OCI-LY7 (cell line): ENCODE data around the gene SLC25A24. TPM values are rescaled to one million over a fixed set of nuclear protein-coding genes. Genes with fewer than 3 reads are reported as not detected.
"Not testable (repeated sequence)": the region's sequence is repeated elsewhere in the genome, so short reads cannot be mapped to it uniquely, and the experiment has no call there.

Experiments used
- BruUV-seq: library from RNA; stranded (reverse); fragments of 400-500 nt; replicated peaks from 2 replicates; lab custom pipeline; 2021; lab: Mats Ljungman, UMichigan
- CTCF ChIA-PET: fragments of 300-600 bp; sonication (Branson Sonifier 250); formaldehyde crosslinking; loops from one replicate; lab custom pipeline; 2022; ENCODE audit warnings: antibody characterized with exemption; ENCODE audit not compliant: unreplicated experiment; lab: Charles Lee
- POLR2A ChIA-PET: fragments of 300-600 bp; sonication (Branson Sonifier 250); formaldehyde crosslinking; loops from one replicate; lab custom pipeline; 2022; ENCODE audit warnings: antibody characterized with exemption; lab: Charles Lee
- DNase-seq: peaks from one replicate; pipeline ENCODE4 v3.0.0-alpha.2; 2015; ENCODE audit warnings: low spot score
- H2AFZ ChIP-seq: fragments of 200-600 bp; sonication (generic), shearing (Covaris generic); 2 replicates; pipeline ENCODE4 v1.6.1; 2014; ENCODE audit warnings: mild to moderate bottlenecking, antibody characterized with exemption, low read length, moderate library complexity
- H3K27ac ChIP-seq: fragments of 200-600 bp; sonication (generic); 2 replicates; pipeline ENCODE4 v1.5.1; 2014; ENCODE audit warnings: mixed run types, low read depth, mild to moderate bottlenecking, moderate library complexity, low read length, inconsistent platforms; ENCODE audit not compliant: poor library complexity, severe bottlenecking
- H3K36me3 ChIP-seq: fragments of 200-600 bp; sonication (generic); 2 replicates; pipeline ENCODE4 v1.6.1; 2014; ENCODE audit warnings: mild to moderate bottlenecking, antibody characterized with exemption, low read length, moderate library complexity, mixed read lengths; ENCODE audit not compliant: insufficient read depth
- H3K4me1 ChIP-seq: fragments of 200-600 bp; sonication (generic); 2 replicates; pipeline ENCODE4 v1.5.1; 2014; ENCODE audit warnings: mild to moderate bottlenecking, low read length; ENCODE audit not compliant: insufficient read depth, poor library complexity, severe bottlenecking
- H3K4me2 ChIP-seq: fragments of 200-600 bp; sonication (generic); 2 replicates; pipeline ENCODE4 v1.6.1; 2014; ENCODE audit warnings: mild to moderate bottlenecking, low read length
- H3K4me3 ChIP-seq: fragments of 200-600 bp; sonication (generic); 2 replicates; pipeline ENCODE4 v1.5.1; 2014; ENCODE audit warnings: mild to moderate bottlenecking, low read depth, low read length; ENCODE audit not compliant: poor library complexity, severe bottlenecking
- H3K79me2 ChIP-seq: fragments of 200-600 bp; sonication (generic); 2 replicates; pipeline ENCODE4 v1.6.1; 2016; ENCODE audit warnings: low read depth, mild to moderate bottlenecking, low read length, moderate library complexity, mixed read lengths; ENCODE audit not compliant: insufficient read depth
- H3K9me2 ChIP-seq: fragments of 200-600 bp; sonication (generic); 2 replicates; pipeline ENCODE4 v1.6.1; 2016; ENCODE audit warnings: mild to moderate bottlenecking, low read length, mixed read lengths; ENCODE audit not compliant: insufficient read depth
- H3K9me3 ChIP-seq: fragments of 200-600 bp; sonication (generic); 2 replicates; pipeline ENCODE4 v1.6.1; 2014; ENCODE audit warnings: mild to moderate bottlenecking, mixed run types, low read length, mixed read lengths
- H4K20me1 ChIP-seq: fragments of 200-600 bp; sonication (generic); 2 replicates; pipeline ENCODE4 v1.6.1; 2014; ENCODE audit warnings: mild to moderate bottlenecking, antibody characterized with exemption, low read length, moderate library complexity, mixed read lengths; ENCODE audit not compliant: insufficient read depth
- CTCF ChIP-seq: fragments of 200-600 bp; sonication (generic); conservative IDR thresholded peaks from 2 replicates; pipeline ENCODE4 v1.5.1; 2014; ENCODE audit warnings: mild to moderate bottlenecking, antibody characterized with exemption, low read length, moderate library complexity, mixed read lengths
- EZH2phosphoT487 ChIP-seq: fragments of 200-600 bp; sonication (generic); IDR thresholded peaks from 2 replicates; pipeline ENCODE4 v1.6.1; 2018; ENCODE audit warnings: low read depth, borderline replicate concordance, mild to moderate bottlenecking, mixed run types, antibody characterized with exemption, low read length, moderate library complexity, mixed read lengths
- intact Hi-C: fragments of 100-400 bp; cut with micrococcal nuclease; formaldehyde crosslinking; loops from one replicate; pipeline ENCODE4 v1.10.0; 2022; ENCODE audit not compliant: unreplicated experiment
- total RNA-seq, 2 experiments: library from RNA; depleted of rRNA in 1 of 2; stranded (reverse); fragments of >200 nt in 1 of 2; shearing (Covaris generic) in 1 of 2; gene quantifications; 2 replicates each; pipeline ENCODE4 v1.2.3, GENCODE V29; 2014 to 2022

SLC25A24 gene
- total RNA-seq, 2 experiments from 2014 or later, result not detected

GRCh38 chr1:108179018-108179417, 21.1 kb downstream of the SLC25A24 start:
- intact Hi-C loops, result no loop called here
- Histone ChIP-seq H3K36me3 (no peaks in the 10 kb centered on the region), H4K20me1 (no peaks in the 10 kb centered on the region), H3K9me2 (no peaks in the 10 kb centered on the region), H3K4me2 (no peak overlapping the region), H2AFZ (no peak overlapping the region), H3K4me1 (no peaks in the 10 kb centered on the region), H3K27ac (no peak overlapping the region), H3K9me3 (0 out of 2 replicates have a peak, but pooled peaks cover 5% of the 10 kb centered on the region), H3K79me2 (no peaks in the 10 kb centered on the region), H3K4me3 (no peak overlapping the region)
- no TSS peak for BruUV-seq
- no peak for DNase-seq
- ChIA-PET CTCF (no interaction called here), POLR2A (no interaction called here)
- TF ChIP-seq CTCF (no peak), EZH2phosphoT487 (no peak)

GRCh38 chr1:108162409-108162808, 37.7 kb downstream of the SLC25A24 start:
- H3K79me2 ChIP-seq, H2AFZ ChIP-seq, BruUV-seq, H4K20me1 ChIP-seq, H3K27ac ChIP-seq, H3K9me2 ChIP-seq, H3K4me1 ChIP-seq, DNase-seq, POLR2A ChIA-PET, H3K4me2 ChIP-seq, H3K9me3 ChIP-seq, H3K36me3 ChIP-seq, H3K4me3 ChIP-seq, intact Hi-C loops, CTCF ChIA-PET: not testable (repeated sequence)

GRCh38 chr1:108159951-108160350, 40.2 kb downstream of the SLC25A24 start:
- H3K4me2 ChIP-seq, H2AFZ ChIP-seq, H3K36me3 ChIP-seq, H3K4me1 ChIP-seq, BruUV-seq, DNase-seq, intact Hi-C loops, POLR2A ChIA-PET, H3K4me3 ChIP-seq, H3K9me3 ChIP-seq, H3K27ac ChIP-seq, H3K9me2 ChIP-seq, CTCF ChIA-PET, H3K79me2 ChIP-seq, H4K20me1 ChIP-seq: not testable (repeated sequence)

DNA sequence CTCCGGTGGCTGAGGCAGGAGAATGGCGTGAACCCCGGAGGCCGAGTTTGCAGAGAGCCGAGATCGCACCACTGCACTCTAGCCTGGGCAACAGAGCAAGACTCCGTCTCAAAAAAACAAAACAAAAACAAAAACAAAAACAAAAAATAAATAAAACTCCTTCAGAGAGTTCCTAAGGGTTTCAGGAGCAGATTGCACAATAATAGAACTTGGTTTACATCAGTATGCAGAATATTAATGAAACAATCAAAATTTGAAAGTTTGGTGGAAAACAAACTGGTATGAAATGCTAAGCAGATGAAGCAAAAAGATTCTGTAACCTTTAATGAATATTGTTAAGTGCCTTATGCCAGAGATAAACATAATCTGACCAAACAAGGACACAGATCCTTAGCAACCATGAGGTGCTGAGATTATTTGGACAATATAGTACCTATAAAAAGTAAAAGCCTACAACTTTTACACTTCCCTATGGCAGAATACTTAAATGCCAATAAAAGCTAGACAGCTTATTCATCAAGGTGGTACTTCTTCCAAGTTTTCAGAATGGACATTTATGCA, 41.2 kb downstream of the SLC25A24 start:
- no peaks in the 10 kb centered on the region for H3K9me3 ChIP-seq
- no peak overlapping the region for H3K4me3 ChIP-seq
- H3K27ac ChIP-seq, result no peak overlapping the region
- H3K36me3 ChIP-seq, result no peaks in the 10 kb centered on the region
- no peaks in the 10 kb centered on the region for H3K9me2 ChIP-seq
- no peaks in the 10 kb centered on the region for H3K4me1 ChIP-seq
- ChIA-PET CTCF (no interaction called here), POLR2A (no interaction called here)
- no peaks in the 10 kb centered on the region for H4K20me1 ChIP-seq
- no peak overlapping the region for H2AFZ ChIP-seq
- H3K79me2 ChIP-seq, result no peaks in the 10 kb centered on the region
- no peak for DNase-seq
- H3K4me2 ChIP-seq, result no peak overlapping the region
- TF ChIP-seq CTCF (no peak), EZH2phosphoT487 (no peak)
- BruUV-seq, result no TSS peak
- intact Hi-C loops, result no loop called here
